Ascending aorta (tissue), 2 donors: ENCODE measurements around the gene PRLR. TPM values are rescaled to one million over a fixed set of nuclear protein-coding genes. Genes with fewer than 3 reads are reported as not detected.

ENCODE experiments used
- DNase-seq, 2 donors: peaks; one replicate each; pipeline ENCODE4 v3.0.0-alpha.2; 2019; ENCODE audit warnings: low spot score in 2 of 2
- H3K27ac ChIP-seq, 2 donors: fragments of 200-600 bp; sonication (generic); one replicate each; pipeline ENCODE4 v1.5.1; 2016 to 2017; ENCODE audit warnings: mild to moderate bottlenecking in 1 of 2
- H3K27me3 ChIP-seq: fragments of 200-600 bp; sonication (generic); one replicate; pipeline ENCODE4 v1.5.1; 2017
- H3K36me3 ChIP-seq, 2 donors: fragments of 200-600 bp; sonication (generic); one replicate each; pipeline ENCODE4 v1.5.1; 2016
- H3K4me1 ChIP-seq, 2 donors: fragments of 200-600 bp; sonication (generic); one replicate each; pipeline ENCODE4 v1.5.1; 2016 to 2017; ENCODE audit warnings: mild to moderate bottlenecking in 1 of 2
- H3K4me3 ChIP-seq, 2 donors: fragments of 200-600 bp; sonication (generic); one replicate each; pipeline ENCODE4 v1.5.1; 2016 to 2017; ENCODE audit warnings: mild to moderate bottlenecking in 1 of 2
- H3K9me3 ChIP-seq, 2 donors: fragments of 200-600 bp; sonication (generic); one replicate each; pipeline ENCODE4 v1.5.1; 2016
- CTCF ChIP-seq, 3 experiments: fragments of 200-600 bp in 2 of 3; fragments of 450-650 bp in 1 of 3; sonication (generic) in 2 of 3; IDR thresholded peaks; one replicate each; pipeline ENCODE4 v1.5.1; 2016 to 2019; ENCODE audit warnings: antibody characterized with exemption in 3 of 3, mild to moderate bottlenecking in 1 of 3, moderate library complexity in 1 of 3
- intact Hi-C: fragments of 100-400 bp; cut with DNase I; formaldehyde crosslinking; loops from one replicate; pipeline ENCODE4 v1.15.1; 2023
- total RNA-seq: library from RNA; depleted of rRNA; stranded (reverse); fragments of >200 nt; gene quantifications from one replicate; pipeline ENCODE4 v1.1.0, GENCODE V29; 2016

PRLR gene
- total RNA-seq, 1 donor from 2014 or later, result 0.43 TPM

DNA sequence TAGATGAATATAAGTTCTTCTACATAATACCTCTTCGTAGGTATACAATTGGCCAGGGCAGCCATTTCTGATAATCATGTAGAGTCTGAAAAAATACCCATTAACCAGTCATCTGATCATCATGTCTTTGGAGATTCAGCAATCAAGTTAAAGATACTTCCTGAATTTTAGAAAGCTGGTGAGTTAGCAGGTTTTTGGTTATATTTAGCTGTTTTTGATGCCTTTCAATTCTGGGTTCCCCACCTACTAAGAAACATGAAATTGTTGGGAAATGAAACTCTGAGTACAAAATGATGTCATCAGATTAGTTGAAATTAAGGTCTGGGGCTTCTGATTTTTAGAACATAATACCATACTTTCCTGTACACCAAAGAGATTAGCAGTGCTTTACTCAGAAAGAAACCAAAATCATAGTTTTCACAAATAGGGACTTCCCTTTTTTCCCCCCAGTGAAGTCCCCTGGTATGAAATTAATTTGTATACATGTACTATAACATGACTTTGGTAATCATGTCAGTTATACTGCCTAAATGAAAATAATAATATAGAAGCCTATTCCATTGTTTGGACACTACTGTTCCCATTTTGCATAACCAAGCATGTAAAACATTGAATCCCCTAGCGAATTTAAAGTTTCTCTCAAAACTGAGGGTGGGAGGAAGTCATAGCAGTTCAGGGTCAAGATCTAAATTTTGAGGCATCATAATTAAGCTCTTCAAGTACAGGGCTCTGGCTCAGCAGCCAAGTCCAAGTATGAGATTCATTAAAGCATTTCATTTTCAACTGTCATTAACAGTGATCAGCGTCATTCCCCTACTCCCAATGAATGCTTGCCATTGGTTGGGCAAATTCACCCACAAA lies 17.9 kb downstream of the PRLR start:
- Histone ChIP-seq H3K36me3 (no peaks in the 10 kb centered on the region), H3K27me3 (no peaks in the 10 kb centered on the region), H3K27ac (no peak overlapping the region), H3K9me3 (no peaks in the 10 kb centered on the region), H3K4me1 (no peaks in the 10 kb centered on the region), H3K4me3 (no peak overlapping the region)
- no peak for DNase-seq
- intact Hi-C loops, result no loop called here
- no peak for TF ChIP-seq CTCF (IDR thresholded peaks at IDR 0.05)

DNA sequence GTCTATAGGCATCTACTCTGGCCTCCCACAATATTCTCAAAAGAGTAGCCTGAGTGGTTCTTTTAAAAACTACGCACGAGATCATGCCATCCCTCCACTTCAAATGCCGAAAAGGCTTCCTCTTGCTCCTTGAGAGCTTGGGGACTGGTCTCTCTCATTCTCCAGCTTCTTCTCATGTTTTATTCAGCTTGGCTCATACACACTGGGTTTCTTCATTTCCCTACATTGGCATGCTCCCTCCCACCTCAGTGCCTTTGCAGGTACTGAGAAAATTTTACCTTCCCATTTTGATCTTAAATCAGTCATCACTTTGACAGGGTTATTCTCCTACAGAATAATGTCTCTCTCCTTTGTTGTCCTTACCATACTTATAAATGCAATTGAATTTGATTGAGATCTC lies 20.4 kb downstream of the PRLR start:
- H3K27me3 ChIP-seq, result no peaks in the 10 kb centered on the region
- H3K36me3 ChIP-seq, result no peaks in the 10 kb centered on the region
- no peaks in the 10 kb centered on the region for H3K9me3 ChIP-seq
- no peak overlapping the region for H3K4me3 ChIP-seq
- intact Hi-C loops, result no loop called here
- no peak for DNase-seq
- no peaks in the 10 kb centered on the region for H3K4me1 ChIP-seq
- no peak for TF ChIP-seq CTCF (IDR thresholded peaks at IDR 0.05)
- no peak overlapping the region for H3K27ac ChIP-seq

- H3K4me3 ChIP-seq, result no peak overlapping the region
- no peaks in the 10 kb centered on the region for H3K4me1 ChIP-seq
- no peak for TF ChIP-seq CTCF (IDR thresholded peaks at IDR 0.05)
- no peak overlapping the region for H3K27ac ChIP-seq
- no peak for DNase-seq
- H3K9me3 ChIP-seq, result no peaks in the 10 kb centered on the region
- intact Hi-C loops, result no loop called here
- H3K36me3 ChIP-seq, result no peaks in the 10 kb centered on the region
- no peaks in the 10 kb centered on the region for H3K27me3 ChIP-seq
These were observed 24.7 kb downstream of the PRLR start for GRCh38 chr5:35205606-35206005.

DNA sequence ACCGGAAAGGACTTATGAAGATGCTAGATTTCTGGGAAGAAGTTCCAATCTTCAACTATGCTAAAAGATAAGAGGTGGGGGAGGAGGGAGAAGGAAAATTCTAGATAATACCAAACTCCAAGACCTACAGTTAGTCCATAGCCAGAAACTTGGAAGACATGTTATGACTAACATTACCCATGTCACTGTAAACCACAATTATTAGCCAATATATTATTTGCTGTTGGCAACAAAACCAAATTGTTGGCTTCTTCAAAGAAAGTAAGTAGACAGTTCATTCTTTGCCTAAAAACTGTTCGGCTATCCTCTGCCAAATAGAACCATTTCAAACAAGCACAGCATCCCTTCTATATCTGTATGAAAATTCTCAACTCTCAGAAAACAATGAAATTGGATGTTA lies 25.1 kb downstream of the PRLR start:
- Histone ChIP-seq H3K36me3 (no peaks in the 10 kb centered on the region), H3K27ac (no peak overlapping the region), H3K4me3 (no peak overlapping the region), H3K27me3 (no peaks in the 10 kb centered on the region), H3K9me3 (no peaks in the 10 kb centered on the region), H3K4me1 (no peaks in the 10 kb centered on the region)
- no peak for DNase-seq
- intact Hi-C loops, result no loop called here
- TF ChIP-seq CTCF (IDR thresholded peaks at IDR 0.05), result no peak

DNA sequence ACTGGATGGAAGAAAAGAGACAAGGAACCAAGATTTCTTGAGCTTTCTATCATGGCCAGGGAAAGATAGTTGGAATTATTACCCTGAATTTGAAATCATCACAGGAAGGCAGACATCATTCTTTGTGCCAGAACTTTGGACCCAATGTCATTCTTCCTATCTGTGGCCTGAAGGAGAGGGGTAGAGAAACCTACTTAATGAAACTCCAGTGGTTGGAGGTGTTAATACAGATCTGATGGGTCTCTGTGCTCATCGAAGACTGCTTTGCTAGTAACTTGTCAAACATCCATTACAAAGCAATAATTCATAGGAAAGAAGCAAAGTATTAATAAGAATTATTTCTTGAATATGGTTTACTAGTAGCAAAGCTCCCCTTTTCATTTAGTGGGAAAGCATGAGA lies 26.9 kb downstream of the PRLR start:
- intact Hi-C loops, result no loop called here
- TF ChIP-seq CTCF (IDR thresholded peaks at IDR 0.05), result no peak
- Histone ChIP-seq H3K27me3 (no peaks in the 10 kb centered on the region), H3K4me1 (no peaks in the 10 kb centered on the region), H3K9me3 (no peaks in the 10 kb centered on the region), H3K36me3 (no peaks in the 10 kb centered on the region), H3K27ac (no peak overlapping the region), H3K4me3 (no peak overlapping the region)
- DNase-seq, result no peak
